Raji (cell line): ENCODE measurements around the gene CLCN4.
A peak's percentile ranks its signal among the peaks of the same experiment; 100 is the strongest.

Source experiments
- POLR2A ChIP-seq: IDR thresholded peaks from 2 replicates; pipeline ENCODE4 v1.6.1; 2011; ENCODE audit warnings: low read depth, low read length, control low read depth; ENCODE audit not compliant: insufficient read depth

The CLCN4 gene

GRCh38 chrX:10143071-10143983 is 13.4 kb upstream of the CLCN4 start:
- no peak for TF ChIP-seq POLR2A

GRCh38 chrX:10146346-10146745 is 10.4 kb upstream of the CLCN4 start:
- TF ChIP-seq POLR2A = no peak

- no peak for TF ChIP-seq POLR2A
These were observed 4.7 kb upstream of the CLCN4 start for GRCh38 chrX:10152086-10152485.

GRCh38 chrX:10155137-10155536 is 1.6 kb upstream of the CLCN4 start:
- no peak for TF ChIP-seq POLR2A

- TF ChIP-seq POLR2A = no peak
These were observed 212 bp downstream of the CLCN4 start for GRCh38 chrX:10157032-10157341.

- TF ChIP-seq POLR2A = no peak
These were observed 768 bp downstream of the CLCN4 start for GRCh38 chrX:10157543-10157942.

- peak; percentile 42; the same call in 1 of the 2 replicates for TF ChIP-seq POLR2A
These were observed 1.7 kb downstream of the CLCN4 start for GRCh38 chrX:10158279-10159144.

GRCh38 chrX:10159145-10159468 is 2.3 kb downstream of the CLCN4 start:
- no peak for TF ChIP-seq POLR2A

GRCh38 chrX:10160211-10160610 is 3.4 kb downstream of the CLCN4 start:
- no peak for TF ChIP-seq POLR2A

- TF ChIP-seq POLR2A = no peak
These were observed 6.3 kb downstream of the CLCN4 start for GRCh38 chrX:10163031-10163430.

- no peak for TF ChIP-seq POLR2A
These were observed 8.1 kb downstream of the CLCN4 start for GRCh38 chrX:10164879-10165278.

GRCh38 chrX:10165580-10166247 is 8.9 kb downstream of the CLCN4 start:
- no peak for TF ChIP-seq POLR2A

GRCh38 chrX:10166248-10166716 is 9.5 kb downstream of the CLCN4 start:
- no peak for TF ChIP-seq POLR2A

- TF ChIP-seq POLR2A = no peak
These were observed 10.0 kb downstream of the CLCN4 start for GRCh38 chrX:10166731-10167151.

- no peak for TF ChIP-seq POLR2A
These were observed 10.8 kb downstream of the CLCN4 start for GRCh38 chrX:10167573-10167972.
